ENCODE results near the gene MSRB3.
"Not testable (repeated sequence)": the region's sequence is repeated elsewhere in the genome, so short reads cannot be mapped to it uniquely, and the experiment has no call there.

Gene MSRB3

DNA sequence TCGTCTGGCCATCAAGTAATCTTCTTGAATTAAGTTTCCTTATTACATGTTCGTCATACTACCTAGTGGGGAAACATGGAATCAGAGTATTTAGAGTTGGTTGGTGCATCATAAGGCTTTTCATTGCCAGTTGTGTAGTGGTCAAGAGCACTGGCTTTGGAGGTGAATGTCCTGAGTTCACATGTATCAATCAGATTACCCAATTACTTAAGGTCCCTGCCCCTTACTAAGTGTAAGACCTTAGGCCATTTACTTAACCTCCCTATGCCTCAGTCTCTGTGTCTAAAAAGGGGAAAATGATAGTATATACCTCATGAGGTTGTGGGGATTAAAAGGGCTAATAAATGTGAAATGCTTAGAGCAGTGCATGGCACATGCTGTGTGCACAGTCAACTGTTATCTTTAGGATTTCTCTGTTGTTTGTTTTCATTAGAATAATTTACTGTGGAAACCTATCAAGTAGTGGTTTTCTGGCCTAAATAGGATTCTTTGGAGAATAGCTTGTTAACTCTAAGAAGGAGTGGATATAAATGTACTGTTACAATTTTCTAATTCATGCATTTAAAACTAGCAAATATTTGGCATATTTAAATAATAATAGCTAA is 27.0 kb downstream of the MSRB3 start:
- H3K27me3 Mint-ChIP-seq: peaks cover 33% of the 10 kb centered on the region

DNA sequence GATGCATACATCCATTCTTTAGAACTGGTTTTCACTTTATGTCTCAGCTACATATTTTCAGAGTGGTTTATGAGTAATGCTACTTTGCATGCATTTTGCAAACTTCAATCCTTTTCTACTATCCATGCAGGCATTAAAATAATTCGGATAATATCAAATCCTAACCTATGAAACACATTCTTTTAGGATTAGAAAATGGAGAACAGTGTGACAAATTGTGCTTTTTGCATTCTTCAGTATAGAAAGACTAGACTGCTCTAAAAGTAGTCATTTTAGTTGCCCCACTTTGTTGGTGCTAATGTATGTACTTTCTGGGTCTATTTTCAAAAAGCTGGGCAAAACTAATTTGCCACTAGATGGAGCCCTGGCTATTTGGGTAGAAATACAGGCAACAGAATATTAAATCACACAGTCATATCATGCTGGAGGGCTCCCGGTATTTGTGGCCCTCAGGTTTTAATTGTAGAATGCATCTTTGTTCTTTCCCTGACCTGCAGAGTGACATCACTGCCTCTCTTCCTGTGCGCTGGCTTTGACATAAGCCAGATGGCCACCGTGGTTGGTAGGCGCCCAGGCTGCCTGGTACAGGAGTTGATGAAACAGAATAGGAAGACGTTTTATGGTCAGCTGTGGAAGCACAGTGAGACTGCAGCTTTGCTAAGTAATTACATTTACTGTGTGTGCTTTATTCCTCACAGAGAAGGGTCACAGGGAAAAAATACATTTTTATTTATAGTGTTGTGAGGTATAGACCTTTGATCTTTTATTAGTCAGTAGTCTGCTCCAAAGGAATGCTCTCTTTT is 28.1 kb downstream of the MSRB3 start:
- H3K4me3 Mint-ChIP-seq: no peak overlapping the region
- ATAC-seq: no peak
- H3K36me3 Mint-ChIP-seq: no peaks in the 10 kb centered on the region
- H3K4me1 Mint-ChIP-seq: peaks cover 5% of the 10 kb centered on the region
- H3K27ac Mint-ChIP-seq: no peak overlapping the region
- H3K9me3 Mint-ChIP-seq: no peaks in the 10 kb centered on the region
- H3K27me3 Mint-ChIP-seq: peaks cover 33% of the 10 kb centered on the region

More for the DNA sequence above, 27.0 kb downstream of the MSRB3 start:
- no peaks in the 10 kb centered on the region for H3K9me3 Mint-ChIP-seq
- ATAC-seq: no peak
- no peaks in the 10 kb centered on the region for H3K36me3 Mint-ChIP-seq
- H3K27ac Mint-ChIP-seq: no peak overlapping the region
- H3K4me3 Mint-ChIP-seq: no peak overlapping the region
- peaks cover 5% of the 10 kb centered on the region for H3K4me1 Mint-ChIP-seq

DNA sequence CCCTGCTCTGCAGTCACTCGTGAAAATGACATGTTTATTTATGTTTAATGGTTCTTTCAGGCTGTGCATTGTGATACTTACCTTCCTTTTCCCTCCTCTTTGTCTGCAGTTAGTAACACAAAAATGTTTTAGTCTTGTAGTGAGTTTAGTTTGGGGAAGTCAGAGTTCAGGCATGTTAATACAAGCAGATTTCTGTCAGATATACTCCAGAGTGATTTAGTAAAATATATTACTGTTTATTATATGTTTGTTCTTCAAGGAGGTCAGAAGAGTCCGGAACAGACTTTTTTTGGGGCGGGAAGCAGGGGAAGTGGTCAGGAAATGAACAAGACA is 28.7 kb downstream of the MSRB3 start:
- H3K36me3 Mint-ChIP-seq: no peaks in the 10 kb centered on the region
- H3K27ac Mint-ChIP-seq: no peak overlapping the region
- no peaks in the 10 kb centered on the region for H3K9me3 Mint-ChIP-seq

DNA sequence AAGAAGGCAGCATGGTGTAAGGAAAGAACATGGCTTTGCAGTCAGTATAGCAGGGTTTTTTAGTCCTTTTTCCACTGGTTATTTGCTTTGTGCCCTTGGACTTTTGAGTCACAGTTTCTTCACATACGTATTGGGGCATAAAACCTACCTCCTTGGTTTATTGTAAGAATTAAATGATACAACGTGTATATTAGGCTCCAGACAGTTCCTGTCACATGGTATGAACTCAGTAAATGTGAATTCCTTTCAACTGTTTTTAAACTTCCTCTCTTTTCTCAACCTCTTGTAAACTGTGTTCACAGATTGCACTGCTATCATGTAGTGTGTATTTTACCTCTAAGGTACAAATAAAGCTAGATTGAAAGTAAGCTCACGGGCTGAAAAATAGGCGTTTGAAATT is 29.5 kb downstream of the MSRB3 start:
- ATAC-seq: no peak
- H3K9me3 Mint-ChIP-seq: no peaks in the 10 kb centered on the region
- no peak overlapping the region for H3K27ac Mint-ChIP-seq
- no peak overlapping the region for H3K4me3 Mint-ChIP-seq
- H3K4me1 Mint-ChIP-seq: peaks cover 5% of the 10 kb centered on the region
- peaks cover 27% of the 10 kb centered on the region for H3K27me3 Mint-ChIP-seq
- no peaks in the 10 kb centered on the region for H3K36me3 Mint-ChIP-seq

More for the DNA sequence above, 28.7 kb downstream of the MSRB3 start:
- peaks cover 5% of the 10 kb centered on the region for H3K4me1 Mint-ChIP-seq
- H3K27me3 Mint-ChIP-seq: peaks cover 33% of the 10 kb centered on the region
- H3K4me3 Mint-ChIP-seq: no peak overlapping the region
- no peak for ATAC-seq

DNA sequence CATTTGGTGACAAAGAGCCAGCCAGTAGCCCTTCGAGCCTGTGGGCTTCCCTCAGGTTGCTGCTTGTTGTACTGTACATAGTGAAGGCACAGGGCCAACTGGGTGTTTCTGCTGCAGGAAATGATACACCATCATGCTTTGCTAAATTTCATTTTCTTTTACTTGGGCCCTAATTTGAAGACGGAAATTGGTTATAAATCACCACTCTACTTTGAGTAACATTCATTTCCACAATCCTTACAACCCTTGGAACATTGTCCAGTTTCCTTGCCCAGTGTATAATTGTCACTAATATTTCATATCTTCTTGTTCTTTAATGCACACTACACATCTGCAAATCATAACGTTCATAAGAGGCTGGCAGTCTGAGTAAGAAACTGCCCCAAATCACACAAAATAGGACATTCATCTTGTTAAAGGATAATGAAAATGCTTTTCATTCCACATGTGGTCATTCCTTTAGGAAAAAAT is 30.2 kb downstream of the MSRB3 start:
- Mint-ChIP-seq H3K27ac (no peak overlapping the region), H3K4me1 (peaks cover 5% of the 10 kb centered on the region), H3K27me3 (peaks cover 20% of the 10 kb centered on the region), H3K9me3 (no peaks in the 10 kb centered on the region), H3K36me3 (no peaks in the 10 kb centered on the region), H3K4me3 (no peak overlapping the region)
- ATAC-seq: no peak

DNA sequence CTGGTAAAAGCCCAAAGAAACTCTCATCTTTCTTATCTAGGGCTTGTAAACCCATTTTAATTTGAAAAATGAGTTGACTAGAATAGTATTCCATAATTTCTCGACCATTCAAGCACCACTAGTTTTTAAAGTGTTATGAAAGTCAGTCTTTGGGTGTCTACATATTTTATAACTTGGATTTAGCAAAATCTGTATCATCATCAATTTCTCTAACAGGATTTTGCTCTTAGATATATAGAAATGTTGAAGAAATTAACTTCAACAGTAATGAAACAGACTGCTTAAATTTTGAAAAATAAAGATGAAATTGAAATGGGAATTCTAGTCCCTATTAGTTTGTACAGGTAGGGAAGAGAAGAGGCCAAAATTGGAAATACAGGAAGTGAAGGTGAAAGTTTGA is 32.8 kb downstream of the MSRB3 start:
- Mint-ChIP-seq H3K4me3 (no peak overlapping the region), H3K27me3 (peaks cover 1% of the 10 kb centered on the region), H3K27ac (no peak overlapping the region), H3K36me3 (no peaks in the 10 kb centered on the region), H3K4me1 (peaks cover 5% of the 10 kb centered on the region), H3K9me3 (no peaks in the 10 kb centered on the region)
- no peak for ATAC-seq

DNA sequence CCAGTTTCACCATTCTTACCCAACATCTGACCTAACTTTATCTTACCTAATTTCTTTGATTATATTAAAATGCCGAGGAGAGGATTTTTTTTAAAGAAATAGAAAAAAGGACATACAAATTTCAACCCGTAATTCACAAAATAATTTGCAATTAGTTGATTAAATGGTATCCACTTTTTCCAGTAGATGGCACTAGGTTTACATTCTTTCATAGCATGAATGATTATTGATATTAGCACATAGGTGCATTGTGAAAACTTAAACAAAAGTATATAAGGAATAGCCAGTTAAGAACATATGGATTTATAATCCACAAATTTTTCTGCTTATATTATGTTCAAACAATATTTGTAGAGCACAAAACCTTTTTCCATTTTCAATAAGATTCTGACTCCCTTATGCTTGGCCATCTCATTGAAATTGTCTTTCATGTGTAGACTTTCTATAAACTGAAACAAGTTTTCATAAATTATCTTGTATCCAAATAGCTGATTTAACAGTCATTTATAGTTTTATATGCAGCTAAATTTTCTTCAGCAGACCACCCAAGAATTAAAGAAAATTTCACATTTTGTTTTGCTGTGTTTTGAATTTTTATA is 35.3 kb downstream of the MSRB3 start:
- Mint-ChIP-seq H3K4me3 (no peak overlapping the region), H3K9me3 (no peaks in the 10 kb centered on the region), H3K27me3 (peaks cover 7% of the 10 kb centered on the region), H3K36me3 (no peaks in the 10 kb centered on the region), H3K27ac (no peak overlapping the region), H3K4me1 (no peaks in the 10 kb centered on the region)
- no peak for ATAC-seq

DNA sequence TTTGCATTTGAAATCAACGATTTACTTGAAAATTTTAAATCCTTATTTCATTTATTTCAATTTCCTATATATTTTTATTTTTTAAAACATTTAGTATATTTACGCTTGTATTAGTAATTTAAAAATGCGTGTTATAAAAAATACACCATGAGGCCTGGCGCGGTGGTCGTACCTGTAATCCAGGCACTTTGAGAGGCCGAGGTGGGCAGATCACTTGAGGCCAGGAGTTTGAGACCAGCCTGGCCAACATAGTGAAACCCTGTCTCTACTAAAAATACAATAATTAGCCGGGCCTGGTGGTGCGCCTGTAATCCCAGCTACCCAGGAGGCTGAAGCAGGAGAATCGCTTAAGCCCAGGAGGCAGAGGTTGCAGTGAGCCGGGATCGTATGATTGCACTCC is 36.8 kb downstream of the MSRB3 start:
- not testable (repeated sequence) for H3K27ac Mint-ChIP-seq, H3K36me3 Mint-ChIP-seq, H3K27me3 Mint-ChIP-seq, H3K4me1 Mint-ChIP-seq, H3K9me3 Mint-ChIP-seq, ATAC-seq, H3K4me3 Mint-ChIP-seq

DNA sequence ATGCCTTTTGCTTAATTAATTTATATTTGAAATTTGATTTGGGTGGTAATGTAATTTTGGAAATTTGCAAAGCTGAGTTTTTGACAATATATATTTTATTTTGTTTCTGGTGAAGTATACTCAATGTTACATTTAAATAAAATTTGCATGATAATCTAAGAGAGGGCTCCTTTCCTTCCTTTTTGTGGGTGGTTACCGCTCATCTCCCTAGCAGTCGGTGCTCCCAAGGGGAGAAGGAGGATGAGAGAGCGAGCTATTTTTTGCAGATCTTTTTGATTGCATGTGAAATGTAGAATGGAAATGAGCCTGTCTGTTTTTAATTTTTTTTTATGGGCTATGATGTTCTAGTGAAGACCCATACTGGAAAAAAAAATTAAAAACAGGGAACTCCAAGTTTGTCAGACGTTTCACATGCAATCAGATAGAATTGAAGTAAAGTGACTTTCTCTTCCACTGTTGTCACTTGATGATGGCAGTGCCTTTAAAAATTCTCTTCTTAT is 39.8 kb downstream of the MSRB3 start:
- ATAC-seq: no peak
- no peaks in the 10 kb centered on the region for H3K9me3 Mint-ChIP-seq
- no peaks in the 10 kb centered on the region for H3K4me1 Mint-ChIP-seq
- peaks cover 16% of the 10 kb centered on the region for H3K27me3 Mint-ChIP-seq
- no peak overlapping the region for H3K27ac Mint-ChIP-seq
- no peak overlapping the region for H3K4me3 Mint-ChIP-seq
- H3K36me3 Mint-ChIP-seq: no peaks in the 10 kb centered on the region

DNA sequence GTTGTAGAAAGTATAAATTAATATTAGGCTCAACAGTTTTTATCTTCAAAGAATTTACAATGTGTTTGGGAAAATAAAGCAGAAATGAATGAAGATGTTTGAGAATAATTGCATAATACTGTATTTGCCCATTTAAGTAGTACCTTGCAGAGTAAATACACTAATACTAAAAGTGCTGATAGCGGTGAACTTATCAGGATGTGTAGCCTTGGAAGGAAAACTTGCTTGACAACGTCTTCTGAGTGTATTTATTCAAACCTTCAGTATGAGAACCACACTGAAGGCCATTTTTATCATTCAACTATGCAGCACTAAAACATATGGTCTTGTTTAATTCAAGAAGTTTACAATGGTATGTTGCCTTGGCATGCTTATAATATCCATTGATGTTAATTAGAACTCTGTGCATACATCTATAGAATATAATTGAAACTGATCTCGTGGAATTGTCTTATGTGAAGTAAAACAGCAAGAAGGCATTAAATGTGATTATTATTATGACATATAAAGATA is 41.3 kb downstream of the MSRB3 start:
- no peaks in the 10 kb centered on the region for H3K9me3 Mint-ChIP-seq
- H3K27ac Mint-ChIP-seq: no peak overlapping the region
- H3K4me3 Mint-ChIP-seq: no peak overlapping the region
- H3K4me1 Mint-ChIP-seq: no peaks in the 10 kb centered on the region
- H3K36me3 Mint-ChIP-seq: no peaks in the 10 kb centered on the region
- peaks cover 16% of the 10 kb centered on the region for H3K27me3 Mint-ChIP-seq
- no peak for ATAC-seq

DNA sequence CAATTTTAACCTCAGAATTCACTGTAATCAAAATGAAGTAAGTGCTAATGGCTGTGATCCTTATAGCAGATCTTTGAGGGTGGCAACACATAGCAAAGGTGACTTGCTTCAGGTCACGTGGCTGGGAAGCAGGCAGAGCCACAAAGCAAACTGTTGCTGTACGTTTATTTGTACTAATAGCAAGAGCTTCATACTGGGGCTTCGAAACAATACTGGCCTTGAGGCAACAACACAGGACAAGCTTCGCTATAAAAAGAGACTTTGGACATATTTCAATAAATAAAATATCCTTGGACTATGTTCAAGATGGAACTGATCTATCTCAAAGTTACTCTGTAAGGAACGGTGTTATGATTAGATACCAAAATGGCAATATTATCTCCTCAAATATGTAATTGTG is 44.6 kb downstream of the MSRB3 start:
- Mint-ChIP-seq H3K4me3 (no peak overlapping the region), H3K27me3 (peaks cover 9% of the 10 kb centered on the region), H3K27ac (no peak overlapping the region), H3K9me3 (no peaks in the 10 kb centered on the region), H3K4me1 (no peaks in the 10 kb centered on the region), H3K36me3 (no peaks in the 10 kb centered on the region)
- no peak for ATAC-seq

DNA sequence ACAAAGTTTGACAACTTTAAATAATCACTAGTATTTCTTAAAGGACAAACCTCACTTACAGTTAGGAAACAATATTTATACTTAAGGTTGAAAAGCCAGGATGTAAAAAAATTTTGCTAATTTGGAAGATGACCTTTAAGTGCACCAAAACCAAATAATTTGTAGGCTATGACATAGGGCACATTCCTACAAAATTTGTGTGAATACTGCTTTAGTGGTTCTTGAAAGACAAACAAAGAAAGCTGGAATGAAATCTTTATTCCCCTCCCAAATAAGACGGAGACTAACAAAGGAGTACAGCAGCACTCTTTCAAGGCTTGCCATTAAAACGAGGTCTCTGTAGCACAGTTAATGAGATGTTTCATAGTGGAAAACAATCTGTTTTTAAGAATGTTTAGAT is 45.6 kb downstream of the MSRB3 start:
- no peak for ATAC-seq
- Mint-ChIP-seq H3K9me3 (no peaks in the 10 kb centered on the region), H3K4me1 (no peaks in the 10 kb centered on the region), H3K27ac (no peak overlapping the region), H3K4me3 (no peak overlapping the region), H3K27me3 (peaks cover 9% of the 10 kb centered on the region), H3K36me3 (no peaks in the 10 kb centered on the region)

DNA sequence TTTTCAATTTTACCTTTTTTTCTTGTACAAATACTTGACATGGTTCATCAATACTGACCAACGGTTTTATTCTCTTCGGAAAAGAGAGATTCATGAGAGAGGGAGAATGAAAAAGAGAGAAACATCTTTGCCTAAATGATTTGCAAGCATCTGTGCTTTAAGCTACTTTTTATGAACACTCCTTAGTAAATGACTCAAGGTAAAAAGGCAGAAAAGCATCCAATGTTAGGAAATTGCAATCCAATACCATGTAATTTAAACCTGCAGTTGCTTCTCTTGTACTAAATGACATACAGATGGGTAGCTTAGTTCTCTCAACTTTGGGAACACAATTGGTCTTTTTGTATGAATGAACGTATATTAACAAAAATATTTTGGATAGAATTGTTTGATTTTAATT is 46.1 kb downstream of the MSRB3 start:
- ATAC-seq: no peak
- Mint-ChIP-seq H3K27me3 (peaks cover 9% of the 10 kb centered on the region), H3K27ac (no peak overlapping the region), H3K4me3 (no peak overlapping the region), H3K9me3 (no peaks in the 10 kb centered on the region), H3K4me1 (no peaks in the 10 kb centered on the region), H3K36me3 (no peaks in the 10 kb centered on the region)

DNA sequence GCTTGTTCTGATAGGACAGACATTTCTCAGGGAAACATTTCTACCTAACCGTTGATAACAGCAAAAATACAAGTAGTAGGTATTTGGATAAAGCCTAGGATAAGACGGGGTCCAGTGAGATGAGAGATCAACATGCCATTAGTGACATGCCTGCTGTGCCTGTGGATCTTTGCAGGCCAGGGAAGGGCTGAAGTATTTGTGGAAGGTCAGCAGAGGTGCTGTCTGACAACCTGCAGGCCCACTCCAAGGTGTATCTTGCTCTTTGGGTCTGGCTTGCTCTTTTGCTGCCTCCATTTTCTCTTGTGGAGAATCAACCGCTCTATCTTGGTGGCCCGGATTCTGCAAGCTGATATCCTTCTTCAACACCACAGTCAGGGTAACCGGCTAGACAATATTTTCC is 46.7 kb downstream of the MSRB3 start:
- Mint-ChIP-seq H3K9me3 (no peaks in the 10 kb centered on the region), H3K27ac (no peak overlapping the region), H3K4me1 (no peaks in the 10 kb centered on the region), H3K4me3 (no peak overlapping the region), H3K27me3 (peaks cover 9% of the 10 kb centered on the region), H3K36me3 (no peaks in the 10 kb centered on the region)
- no peak for ATAC-seq

DNA sequence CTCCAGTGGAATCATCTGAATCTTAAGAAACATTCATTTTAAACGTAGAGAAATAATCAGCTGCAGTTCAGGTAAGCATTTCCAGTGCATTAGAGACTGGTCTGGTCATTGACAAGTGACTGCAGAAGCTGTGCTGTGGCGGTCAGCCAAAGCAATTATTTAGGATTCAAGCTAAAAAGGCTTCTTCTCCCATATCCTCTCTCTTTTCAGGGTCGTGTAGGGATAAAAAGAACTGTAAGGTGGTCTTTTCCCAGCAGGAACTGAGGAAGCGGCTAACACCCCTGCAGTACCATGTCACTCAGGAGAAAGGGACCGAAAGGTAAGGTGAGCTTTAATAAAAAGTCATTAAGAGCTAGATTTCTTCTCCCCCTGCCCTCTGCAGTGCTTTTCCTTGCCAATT is 48.1 kb downstream of the MSRB3 start:
- no peak for ATAC-seq
- Mint-ChIP-seq H3K4me3 (no peak overlapping the region), H3K9me3 (no peaks in the 10 kb centered on the region), H3K36me3 (no peaks in the 10 kb centered on the region), H3K4me1 (no peaks in the 10 kb centered on the region), H3K27ac (no peak overlapping the region), H3K27me3 (peaks cover 6% of the 10 kb centered on the region)
